Sigmoid colon (tissue), 7 donors: ENCODE measurements around the gene OR2V2. TPM values are rescaled to one million over a fixed set of nuclear protein-coding genes. Genes with fewer than 3 reads are reported as not detected.

ENCODE experiments used
- DNase-seq: peaks from one replicate; pipeline ENCODE4 v3.0.0-alpha.2; 2019
- H3K27ac ChIP-seq, 4 donors: fragments of 200-600 bp; sonication (generic); one replicate each; pipeline ENCODE4 v1.5.1; 2016 to 2019; ENCODE audit warnings: mild to moderate bottlenecking in 1 of 4
- H3K27me3 ChIP-seq, 3 donors: fragments of 200-600 bp; sonication (generic); one replicate each; pipeline ENCODE4 v1.5.1; 2019; ENCODE audit warnings: mild to moderate bottlenecking in 1 of 3
- H3K36me3 ChIP-seq, 4 donors: fragments of 200-600 bp; sonication (generic); one replicate each; pipeline ENCODE4 v1.5.1; 2016 to 2019
- H3K4me1 ChIP-seq, 4 donors: fragments of 200-600 bp; sonication (generic); one replicate each; pipeline ENCODE4 v1.5.1; 2017 to 2019
- H3K4me3 ChIP-seq, 4 donors: fragments of 200-600 bp; sonication (generic); one replicate each; pipeline ENCODE4 v1.5.1; 2017 to 2019; ENCODE audit warnings: mild to moderate bottlenecking in 2 of 4, moderate library complexity in 1 of 4
- H3K9me3 ChIP-seq, 4 donors: fragments of 200-600 bp in 3 of 4; sonication (generic) in 3 of 4; one replicate each; pipeline versions ENCODE4 v1.5.1 to v1.6.1; 2013 to 2019
- EP300 ChIP-seq, 4 donors: sonication (generic); formaldehyde crosslinking; IDR thresholded peaks; one replicate each; pipeline ENCODE4 v1.6.1; 2017; ENCODE audit warnings: antibody characterized with exemption in 4 of 4
- POLR2A ChIP-seq, 2 donors: fragments of 450-650 bp; IDR thresholded peaks; one replicate each; pipeline ENCODE4 v1.6.1; 2016; ENCODE audit warnings: antibody characterized with exemption in 2 of 2, mild to moderate bottlenecking in 2 of 2, moderate library complexity in 2 of 2
- POLR2AphosphoS5 ChIP-seq, 4 donors: sonication (generic); formaldehyde crosslinking; IDR thresholded peaks; one replicate each; pipeline ENCODE4 v1.6.1; 2017; ENCODE audit warnings: antibody characterized with exemption in 4 of 4
- WGBS, 2 donors: extraction: QIAGEN DNeasy Blood & Tissue Kit; methylation state at CpG; one replicate each; pipeline ENCODE4 v1.1.7; 2013; 5-methylcytosine and 5-hydroxymethylcytosine counted together
- intact Hi-C: fragments of 100-400 bp; cut with DNase I; formaldehyde crosslinking; loops from one replicate; pipeline ENCODE4 v1.15.1; 2023
- polyA plus RNA-seq, 3 donors: library from polyadenylated mRNA; stranded (reverse); fragments of 200-250 nt; gene quantifications; one replicate each; pipeline ENCODE4 v1.2.3, GENCODE V29; 2013
- total RNA-seq, 4 donors: library from RNA; depleted of rRNA; stranded (reverse); fragments of >200 nt; gene quantifications; one replicate each; pipeline ENCODE4 v1.1.0, GENCODE V29; 2016
- TF ChIP-seq, protein P1 (sequence below), 4 experiments: fragments of 450-650 bp in 3 of 4; fragments of 200-600 bp in 1 of 4; IDR thresholded peaks; one replicate each; pipeline ENCODE4 v1.5.1; 2016 to 2019; ENCODE audit warnings: antibody characterized with exemption in 4 of 4, mild to moderate bottlenecking in 3 of 4, moderate library complexity in 2 of 4
- donor health status: healthy with polysubstance abuse.
- donor health status: Bipolar disorder and iron deficiency.
- donor health status: healthy.

The OR2V2 gene
- total and polyA plus RNA-seq, 7 donors: not detected

DNA sequence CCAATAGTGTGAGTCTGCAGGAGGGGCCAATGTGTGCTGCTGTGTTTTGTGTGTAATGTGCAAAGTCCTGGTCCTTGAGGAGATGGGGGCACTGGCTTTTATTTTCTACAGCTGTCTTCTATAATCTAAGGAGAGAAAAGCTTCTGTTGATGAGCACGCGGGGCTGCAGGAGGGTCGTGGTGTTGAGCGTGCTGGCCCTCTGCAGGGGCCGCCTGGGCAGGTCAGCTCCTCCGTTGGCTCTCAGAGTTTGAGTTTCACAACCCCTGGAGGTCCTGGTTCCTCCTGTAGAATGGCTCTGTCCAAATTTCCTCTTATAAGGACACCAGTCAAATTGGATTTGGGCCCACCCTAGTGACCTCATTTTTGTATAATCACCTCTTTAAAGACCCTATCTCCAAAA, 29.0 kb upstream of the OR2V2 start:
- intact Hi-C loops: no loop called here
- H3K27me3 ChIP-seq: peaks cover 27 to 99% (median 28%) of the 10 kb centered on the region in 3 donors
- no peak overlapping the region for H3K27ac ChIP-seq
- DNase-seq: peak; percentile 27
- TF ChIP-seq, protein P1, sequence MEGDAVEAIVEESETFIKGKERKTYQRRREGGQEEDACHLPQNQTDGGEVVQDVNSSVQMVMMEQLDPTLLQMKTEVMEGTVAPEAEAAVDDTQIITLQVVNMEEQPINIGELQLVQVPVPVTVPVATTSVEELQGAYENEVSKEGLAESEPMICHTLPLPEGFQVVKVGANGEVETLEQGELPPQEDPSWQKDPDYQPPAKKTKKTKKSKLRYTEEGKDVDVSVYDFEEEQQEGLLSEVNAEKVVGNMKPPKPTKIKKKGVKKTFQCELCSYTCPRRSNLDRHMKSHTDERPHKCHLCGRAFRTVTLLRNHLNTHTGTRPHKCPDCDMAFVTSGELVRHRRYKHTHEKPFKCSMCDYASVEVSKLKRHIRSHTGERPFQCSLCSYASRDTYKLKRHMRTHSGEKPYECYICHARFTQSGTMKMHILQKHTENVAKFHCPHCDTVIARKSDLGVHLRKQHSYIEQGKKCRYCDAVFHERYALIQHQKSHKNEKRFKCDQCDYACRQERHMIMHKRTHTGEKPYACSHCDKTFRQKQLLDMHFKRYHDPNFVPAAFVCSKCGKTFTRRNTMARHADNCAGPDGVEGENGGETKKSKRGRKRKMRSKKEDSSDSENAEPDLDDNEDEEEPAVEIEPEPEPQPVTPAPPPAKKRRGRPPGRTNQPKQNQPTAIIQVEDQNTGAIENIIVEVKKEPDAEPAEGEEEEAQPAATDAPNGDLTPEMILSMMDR (IDR thresholded peaks at IDR 0.05): no peak
- TF ChIP-seq POLR2A (IDR thresholded peaks at IDR 0.05) (no peak), EP300 (IDR thresholded peaks at IDR 0.05) (no peak), POLR2AphosphoS5 (IDR thresholded peaks at IDR 0.05) (no peak)
- peaks cover 0 to 4% (median 1%) of the 10 kb centered on the region in 4 donors for H3K9me3 ChIP-seq
- H3K4me3 ChIP-seq: no peak overlapping the region
- no peaks in the 10 kb centered on the region for H3K36me3 ChIP-seq
- H3K4me1 ChIP-seq: peaks cover 0 to 9% (median 0%) of the 10 kb centered on the region in 4 donors
- 88% methylated on average over 6 of the region's 6 CpGs for WGBS, 2 donors

DNA sequence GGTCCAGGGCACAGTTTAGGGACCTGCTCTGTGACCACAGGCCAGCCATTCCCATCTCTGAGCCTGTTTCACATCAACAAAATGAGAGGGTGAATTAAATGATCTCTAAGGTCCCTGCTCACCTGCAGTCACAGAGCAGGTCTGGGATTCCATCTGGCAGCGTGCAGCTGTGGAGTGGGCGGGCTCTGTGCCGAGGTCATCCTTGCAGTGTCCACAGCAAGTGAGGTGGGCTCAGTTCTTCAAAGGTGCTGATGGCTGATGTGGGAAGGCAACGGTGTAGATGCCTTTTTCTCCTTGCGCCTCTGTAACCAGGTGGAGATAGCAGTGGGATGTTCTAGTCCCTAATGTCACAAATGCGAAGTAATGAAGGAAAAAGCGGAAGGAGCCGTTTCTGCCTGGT, 28.3 kb upstream of the OR2V2 start:
- no peak overlapping the region for H3K27ac ChIP-seq
- no peak overlapping the region for H3K4me3 ChIP-seq
- H3K27me3 ChIP-seq: peaks cover 23 to 93% (median 26%) of the 10 kb centered on the region in 3 donors
- DNase-seq: peak; percentile 19
- intact Hi-C loops: no loop called here
- TF ChIP-seq POLR2AphosphoS5 (IDR thresholded peaks at IDR 0.05): no peak
- TF ChIP-seq POLR2A (IDR thresholded peaks at IDR 0.05): no peak
- TF ChIP-seq, protein P1 (IDR thresholded peaks at IDR 0.05): no peak
- TF ChIP-seq EP300 (IDR thresholded peaks at IDR 0.05): no peak
- no peaks in the 10 kb centered on the region for H3K36me3 ChIP-seq
- H3K9me3 ChIP-seq: peaks cover 0 to 4% (median under 1%) of the 10 kb centered on the region in 4 donors
- H3K4me1 ChIP-seq: peaks cover 0 to 9% (median 0%) of the 10 kb centered on the region in 4 donors
- WGBS, 2 donors: 85 to 89% methylated on average over 8 of the region's 8 CpGs

- Histone ChIP-seq H3K36me3 (no peaks in the 10 kb centered on the region), H3K4me3 (no peak overlapping the region), H3K27ac (no peak overlapping the region), H3K27me3 (peaks cover 13 to 85% (median 15%) of the 10 kb centered on the region in 3 donors), H3K4me1 (peaks cover 0 to 3% (median 0%) of the 10 kb centered on the region in 4 donors), H3K9me3 (no peaks in the 10 kb centered on the region)
- 78 to 86% methylated on average over 4 of the region's 4 CpGs for WGBS, 2 donors
- DNase-seq: no peak
- intact Hi-C loops: no loop called here
- no peak for TF ChIP-seq EP300 (IDR thresholded peaks at IDR 0.05)
- TF ChIP-seq, protein P1 (IDR thresholded peaks at IDR 0.05): no peak
- no peak for TF ChIP-seq POLR2A (IDR thresholded peaks at IDR 0.05)
- TF ChIP-seq POLR2AphosphoS5 (IDR thresholded peaks at IDR 0.05): no peak
Observed at GRCh38 chr5:181120306-181120705, 27.1 kb upstream of the OR2V2 start.

DNA sequence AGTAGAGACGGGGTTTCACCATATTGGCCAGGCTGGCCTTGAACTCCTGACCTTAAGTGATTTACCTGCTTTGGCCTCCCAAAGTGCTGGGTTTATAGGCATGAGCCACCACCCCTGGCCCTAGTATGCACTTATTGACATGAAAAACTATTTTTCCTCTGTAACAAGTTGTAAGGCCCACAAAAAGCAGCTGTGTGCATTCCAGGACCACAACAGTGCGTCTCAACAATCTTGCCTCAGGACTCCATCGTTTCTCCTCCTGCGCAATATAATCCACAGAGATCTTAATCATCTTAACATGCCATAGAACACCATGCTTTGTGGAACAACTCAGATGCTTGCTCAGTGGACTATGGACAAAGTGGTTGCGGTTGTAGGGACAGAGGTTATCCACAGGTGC, 26.6 kb upstream of the OR2V2 start:
- H3K4me1 ChIP-seq: no peaks in the 10 kb centered on the region
- no peaks in the 10 kb centered on the region for H3K36me3 ChIP-seq
- no peak for DNase-seq
- TF ChIP-seq POLR2A (IDR thresholded peaks at IDR 0.05) (no peak), POLR2AphosphoS5 (IDR thresholded peaks at IDR 0.05) (no peak), EP300 (IDR thresholded peaks at IDR 0.05) (no peak)
- TF ChIP-seq, protein P1 (IDR thresholded peaks at IDR 0.05): no peak
- H3K27ac ChIP-seq: no peak overlapping the region
- no peak overlapping the region for H3K4me3 ChIP-seq
- peaks cover 10 to 85% (median 15%) of the 10 kb centered on the region in 3 donors for H3K27me3 ChIP-seq
- H3K9me3 ChIP-seq: no peaks in the 10 kb centered on the region
- intact Hi-C loops: no loop called here
- WGBS, 2 donors: 81 to 83% methylated on average over 5 of the region's 5 CpGs
